CD4-positive, alpha-beta T cell (primary cell): ENCODE data around the gene SAMD9. TPM values are rescaled to one million over a fixed set of nuclear protein-coding genes. Genes with fewer than 3 reads are reported as not detected.

Experiments
- ATAC-seq: fragments of 200-7000 bp; cut with Tn5 transposase; one replicate; pipeline ENCODE4 v1.10.0; 2022; ENCODE audit warnings: mild to moderate bottlenecking; ENCODE audit not compliant: poor library complexity
- CTCF ChIA-PET: fragments of 350-600 bp; sonication (Branson Sonifier 250); formaldehyde crosslinking; loops from one replicate; lab custom pipeline; 2021; ENCODE audit warnings: antibody characterized with exemption, inconsistent platforms; lab: Charles Lee
- POLR2A ChIA-PET: fragments of 350-600 bp; sonication (Branson Sonifier 250); formaldehyde crosslinking; loops from one replicate; lab custom pipeline; 2021; ENCODE audit warnings: antibody characterized with exemption, inconsistent platforms; lab: Charles Lee
- DNase-seq, 14 experiments: peaks; one replicate each; pipeline ENCODE4 v3.0.0-alpha.2; 2013 to 2020; ENCODE audit warnings: mixed read lengths in 2 of 14
- H3K27ac ChIP-seq, 2 donors: one replicate each; pipeline versions ENCODE4 v1.5.1 to v1.7.0; 2013; ENCODE audit warnings: low read length in 2 of 2, low read depth in 1 of 2, mild to moderate bottlenecking in 1 of 2
- H3K27me3 ChIP-seq, 2 experiments: 1 replicate in 1 of 2; 2 replicates in 1 of 2; pipeline versions ENCODE4 v1.6.1 to v1.7.0; 2013; ENCODE audit warnings: low read length in 2 of 2, control low read depth in 1 of 2, mild to moderate bottlenecking in 1 of 2, moderate library complexity in 1 of 2; ENCODE audit not compliant: insufficient read depth in 2 of 2, control insufficient read depth in 1 of 2
- H3K36me3 ChIP-seq: one replicate; pipeline ENCODE4 v1.6.1; 2013; ENCODE audit warnings: low read length, control low read depth; ENCODE audit not compliant: insufficient read depth
- H3K4me1 ChIP-seq: one replicate; pipeline ENCODE4 v1.6.1; 2013; ENCODE audit warnings: low read length, control low read depth; ENCODE audit not compliant: insufficient read depth
- H3K4me3 ChIP-seq: one replicate; pipeline ENCODE4 v1.5.1; 2013; ENCODE audit warnings: mild to moderate bottlenecking, low read length, moderate library complexity
- H3K9me3 ChIP-seq, 2 experiments: 1 replicate in 1 of 2; 2 replicates in 1 of 2; pipeline versions ENCODE4 v1.6.1 to v1.7.0; 2013; ENCODE audit warnings: low read length in 2 of 2, mild to moderate bottlenecking in 2 of 2, control low read depth in 1 of 2, moderate library complexity in 1 of 2; ENCODE audit not compliant: control insufficient read depth in 1 of 2, insufficient read depth in 1 of 2
- H3K27ac Mint-ChIP-seq: one replicate; pipeline ENCODE4 v1.8.0; 2020; ENCODE audit warnings: mixed read lengths
- H3K27me3 Mint-ChIP-seq: one replicate; pipeline ENCODE4 v1.8.0; 2021; ENCODE audit warnings: mixed read lengths
- H3K36me3 Mint-ChIP-seq: one replicate; pipeline ENCODE4 v1.8.0; 2021; ENCODE audit warnings: low read depth, mixed read lengths
- H3K4me1 Mint-ChIP-seq: one replicate; pipeline ENCODE4 v1.8.0; 2021; ENCODE audit warnings: low read depth, mixed read lengths
- H3K4me3 Mint-ChIP-seq: one replicate; pipeline ENCODE4 v1.8.0; 2020; ENCODE audit warnings: mild to moderate bottlenecking, mixed read lengths
- H3K9me3 Mint-ChIP-seq: one replicate; pipeline ENCODE4 v1.8.0; 2020; ENCODE audit warnings: mixed read lengths
- intact Hi-C, 2 experiments: fragments of 100-400 bp; cut with DNase I in 1 of 2; cut with micrococcal nuclease in 1 of 2; formaldehyde crosslinking; loops; one replicate each; pipeline versions ENCODE4 v1.15.1 to v1.9.0; 2023 to 2025; cut with DNase I, micrococcal nuclease
- total RNA-seq, 174 experiments: library from RNA in 2 of 174; stranded (reverse) in 2 of 174; gene quantifications; one replicate each; pipeline ENCODE4 v1.2.3 and lab custom pipeline; 2021 to 2026
- TF ChIP-seq, protein P1 (sequence below): fragments of 200-600 bp; IDR thresholded peaks from one replicate; pipeline ENCODE4 v1.8.0; 2022; ENCODE audit warnings: antibody characterized with exemption, mild to moderate bottlenecking

Gene SAMD9
- total RNA-seq, 2 experiments from 2014 or later = 19.1 to 21.5 TPM

DNA sequence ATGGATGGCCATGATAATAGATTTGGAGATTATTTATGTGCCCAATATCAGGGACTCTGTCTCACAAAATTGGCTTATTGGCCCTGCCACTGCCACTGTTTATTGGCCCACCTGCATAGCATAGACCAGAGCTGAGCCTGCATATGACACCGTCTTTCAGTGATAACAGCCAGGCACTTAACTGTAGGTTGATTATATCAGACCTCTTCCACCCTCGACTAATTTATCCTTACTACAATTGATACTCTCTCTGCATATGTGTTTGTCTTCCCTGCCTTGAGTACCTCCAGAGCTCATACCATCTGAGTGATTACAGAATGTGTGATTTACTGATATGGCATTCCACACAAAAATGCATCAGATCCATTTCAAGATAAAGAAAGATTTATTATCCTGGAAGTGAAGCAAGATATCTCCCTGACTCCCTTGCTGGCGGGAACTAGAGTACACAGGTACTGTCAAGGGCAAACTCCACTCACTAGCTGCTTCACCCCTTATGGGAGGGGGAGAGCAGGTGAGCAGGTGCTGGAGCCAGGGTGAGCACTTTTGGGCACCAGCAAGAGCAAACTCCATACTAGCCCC lies 43.5 kb upstream of the SAMD9 start:
- Mint-ChIP-seq H3K4me1 (peaks cover 11% of the 10 kb centered on the region), H3K36me3 (no peaks in the 10 kb centered on the region), H3K27me3 (no peaks in the 10 kb centered on the region), H3K27ac (no peak overlapping the region), H3K4me3 (no peak overlapping the region), H3K9me3 (peaks cover 7% of the 10 kb centered on the region)
- Histone ChIP-seq H3K27ac (no peak overlapping the region), H3K4me3 (no peak overlapping the region), H3K4me1 (no peaks in the 10 kb centered on the region), H3K27me3 (no peaks in the 10 kb centered on the region), H3K36me3 (no peaks in the 10 kb centered on the region), H3K9me3 (peaks cover 0 to 7% of the 10 kb centered on the region in 2 experiments)
- intact Hi-C loops = no loop called here
- DNase-seq (no peak), ATAC-seq (no peak)
- TF ChIP-seq, protein P1, sequence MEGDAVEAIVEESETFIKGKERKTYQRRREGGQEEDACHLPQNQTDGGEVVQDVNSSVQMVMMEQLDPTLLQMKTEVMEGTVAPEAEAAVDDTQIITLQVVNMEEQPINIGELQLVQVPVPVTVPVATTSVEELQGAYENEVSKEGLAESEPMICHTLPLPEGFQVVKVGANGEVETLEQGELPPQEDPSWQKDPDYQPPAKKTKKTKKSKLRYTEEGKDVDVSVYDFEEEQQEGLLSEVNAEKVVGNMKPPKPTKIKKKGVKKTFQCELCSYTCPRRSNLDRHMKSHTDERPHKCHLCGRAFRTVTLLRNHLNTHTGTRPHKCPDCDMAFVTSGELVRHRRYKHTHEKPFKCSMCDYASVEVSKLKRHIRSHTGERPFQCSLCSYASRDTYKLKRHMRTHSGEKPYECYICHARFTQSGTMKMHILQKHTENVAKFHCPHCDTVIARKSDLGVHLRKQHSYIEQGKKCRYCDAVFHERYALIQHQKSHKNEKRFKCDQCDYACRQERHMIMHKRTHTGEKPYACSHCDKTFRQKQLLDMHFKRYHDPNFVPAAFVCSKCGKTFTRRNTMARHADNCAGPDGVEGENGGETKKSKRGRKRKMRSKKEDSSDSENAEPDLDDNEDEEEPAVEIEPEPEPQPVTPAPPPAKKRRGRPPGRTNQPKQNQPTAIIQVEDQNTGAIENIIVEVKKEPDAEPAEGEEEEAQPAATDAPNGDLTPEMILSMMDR = no peak
- ChIA-PET CTCF (no interaction called here), POLR2A (no interaction called here)

DNA sequence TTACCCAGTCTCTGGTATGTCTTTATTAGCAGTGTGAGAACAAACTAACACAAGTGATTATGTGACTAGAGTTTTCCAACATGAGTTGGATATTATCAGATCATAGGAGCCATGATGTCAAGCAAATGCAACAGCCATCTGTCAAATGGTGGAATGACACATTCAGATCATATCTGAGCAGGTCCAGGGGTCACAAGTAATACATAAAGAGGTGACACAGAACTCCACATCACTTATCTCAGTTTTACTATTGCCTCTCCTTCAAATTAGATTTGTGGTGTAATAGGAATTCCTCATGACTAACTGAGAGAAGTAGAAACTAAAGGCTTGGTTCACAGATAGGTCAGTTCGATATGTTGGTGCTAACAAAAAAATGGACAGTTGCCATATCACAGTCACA lies 42.6 kb upstream of the SAMD9 start:
- Mint-ChIP-seq H3K27me3 (no peaks in the 10 kb centered on the region), H3K4me1 (peaks cover 3% of the 10 kb centered on the region), H3K4me3 (no peak overlapping the region), H3K36me3 (no peaks in the 10 kb centered on the region), H3K9me3 (peaks cover 7% of the 10 kb centered on the region), H3K27ac (no peak overlapping the region)
- intact Hi-C loops = no loop called here
- no peak overlapping the region for H3K27ac ChIP-seq
- CTCF ChIA-PET = no interaction called here
- no peaks in the 10 kb centered on the region for H3K4me1 ChIP-seq
- H3K9me3 ChIP-seq = peaks cover 0 to 7% of the 10 kb centered on the region in 2 experiments
- no peaks in the 10 kb centered on the region for H3K36me3 ChIP-seq
- ATAC-seq = no peak
- H3K4me3 ChIP-seq = no peak overlapping the region
- TF ChIP-seq, protein P1 = no peak
- H3K27me3 ChIP-seq = no peaks in the 10 kb centered on the region
- POLR2A ChIA-PET = no interaction called here
- no peak for DNase-seq

DNA sequence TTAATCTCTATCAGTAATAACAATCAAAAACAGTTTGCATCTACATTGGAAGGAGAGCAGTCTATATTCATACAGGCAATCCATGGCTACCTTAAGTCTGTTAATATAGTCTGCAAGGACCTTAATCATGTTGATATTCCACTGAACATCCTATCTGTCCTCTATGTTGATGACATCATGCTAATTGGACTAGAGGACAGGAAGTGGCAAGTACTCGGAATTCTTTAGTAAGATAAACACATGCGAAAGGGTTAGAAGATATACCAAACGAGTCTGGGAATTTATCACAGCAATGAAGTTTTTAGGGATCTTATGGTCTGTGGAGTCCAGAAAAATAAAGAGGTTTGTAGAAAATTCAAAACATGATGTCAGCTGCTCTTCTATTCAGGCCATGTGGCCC lies 41.7 kb upstream of the SAMD9 start:
- H3K27ac Mint-ChIP-seq = no peak overlapping the region

More for the DNA sequence above, 41.7 kb upstream of the SAMD9 start:
- no peak for ATAC-seq
- Histone ChIP-seq H3K36me3 (no peaks in the 10 kb centered on the region), H3K4me1 (no peaks in the 10 kb centered on the region), H3K9me3 (peaks cover 0 to 7% of the 10 kb centered on the region in 2 experiments), H3K27ac (no peak overlapping the region), H3K27me3 (no peaks in the 10 kb centered on the region), H3K4me3 (no peak overlapping the region)
- no peaks in the 10 kb centered on the region for H3K27me3 Mint-ChIP-seq
- ChIA-PET POLR2A (no interaction called here), CTCF (no interaction called here)
- no peak overlapping the region for H3K4me3 Mint-ChIP-seq
- no peaks in the 10 kb centered on the region for H3K36me3 Mint-ChIP-seq
- no peak for DNase-seq
- no peaks in the 10 kb centered on the region for H3K4me1 Mint-ChIP-seq
- intact Hi-C loops = no loop called here
- TF ChIP-seq, protein P1 = no peak
- peaks cover 7% of the 10 kb centered on the region for H3K9me3 Mint-ChIP-seq
